A549 (cell line): ENCODE results near the gene PTPRN2. TPM values are rescaled to one million over a fixed set of nuclear protein-coding genes. Genes with fewer than 3 reads are reported as not detected.

Experiments
- ATAC-seq, 2 experiments: fragments of 200-7000 bp in 1 of 2; fragments of >200 bp in 1 of 2; cut with Nextera tagmentation in 1 of 2; cut with Tn5 transposase in 1 of 2; 3 replicates each; pipeline versions ENCODE4 v1.8.0 to v1.9.1; 2018 to 2020; ENCODE audit warnings: mild to moderate bottlenecking in 1 of 2, moderate library complexity in 1 of 2
- CTCF ChIA-PET: fragments of 300-600 bp; sonication (Branson Sonifier 250); formaldehyde crosslinking; extraction: SDS; loops from one replicate; lab custom pipeline; 2021; ENCODE audit warnings: antibody characterized with exemption, inconsistent platforms; lab: Yijun Ruan, JAX
- POLR2A ChIA-PET: fragments of 350-600 bp; formaldehyde crosslinking; extraction: SDS; loops from one replicate; lab custom pipeline; 2021; ENCODE audit warnings: antibody characterized with exemption, inconsistent platforms; lab: Yijun Ruan, JAX
- DNase-seq, 2 experiments: peaks; one replicate each; pipeline versions ENCODE4 v3.0.0 to v3.0.0-alpha.2; 2011 to 2016; ENCODE audit warnings: low read depth in 1 of 2, low spot score in 1 of 2
- FAIRE-seq: peaks from 2 replicates; lab custom pipeline; 2011; peaks lifted over from hg19 to GRCh38; lab: Jason Lieb, UNC
- H3K27ac ChIP-seq, 2 experiments: fragments of >200 bp; sonication (Bioruptor Twin); formaldehyde crosslinking; 3 replicates each; pipeline ENCODE4 v1.5.1; 2016 to 2017
- H3K4me1 ChIP-seq: fragments of >200 bp; sonication (Bioruptor Twin); formaldehyde crosslinking; 3 replicates; pipeline ENCODE4 v1.6.1; 2016
- H3K4me2 ChIP-seq: fragments of >200 bp; sonication (Bioruptor Twin); formaldehyde crosslinking; 3 replicates; pipeline ENCODE4 v1.6.1; 2016
- H3K4me3 ChIP-seq: fragments of >200 bp; sonication (Bioruptor Twin); formaldehyde crosslinking; 3 replicates; pipeline ENCODE4 v1.5.1; 2016
- H3K9me3 ChIP-seq: fragments of >200 bp; sonication (Bioruptor Twin); formaldehyde crosslinking; 3 replicates; pipeline ENCODE4 v1.6.1; 2016
- BCL3 ChIP-seq: fragments of >200 bp; sonication (Bioruptor Twin); formaldehyde crosslinking; IDR thresholded peaks from 3 replicates; pipeline ENCODE4 v1.6.1; 2016
- BHLHE40 ChIP-seq: IDR thresholded peaks from 2 replicates; pipeline ENCODE4 v1.6.1; 2012; ENCODE audit warnings: low read depth, low read length, inconsistent platforms
- CBX8 ChIP-seq: fragments of 200-600 bp; sonication (generic); IDR thresholded peaks from 2 replicates; pipeline ENCODE4 v1.6.1; 2016
- CHD2 ChIP-seq: fragments of 150-350 bp; IDR thresholded peaks from 2 replicates; pipeline ENCODE4 v1.6.1; 2014; ENCODE audit warnings: low read length; ENCODE audit not compliant: partially characterized antibody
- ELK1 ChIP-seq: fragments of 150-350 bp; IDR thresholded peaks from 2 replicates; pipeline ENCODE4 v1.6.1; 2014; ENCODE audit warnings: low read depth, mild to moderate bottlenecking, low read length
- FOSB ChIP-seq: fragments of 250-450 bp; sonication (Bioruptor Pico); IDR thresholded peaks from 2 replicates; pipeline ENCODE4 v1.5.0; 2020; ENCODE audit warnings: mild to moderate bottlenecking, moderate library complexity
- FOXS1 ChIP-seq: fragments of 250-450 bp; sonication (Bioruptor Pico); IDR thresholded peaks from 2 replicates; pipeline ENCODE4 v1.5.0; 2020; ENCODE audit warnings: mild to moderate bottlenecking, moderate library complexity
- HOXB13 ChIP-seq: fragments of 250-450 bp; sonication (Bioruptor Pico); IDR thresholded peaks from 2 replicates; pipeline ENCODE4 v1.5.0; 2020; ENCODE audit warnings: low read depth, mild to moderate bottlenecking, moderate library complexity
- JUN ChIP-seq, 2 experiments: fragments of >200 bp; sonication (Bioruptor Twin); formaldehyde crosslinking; IDR thresholded peaks; 2 replicates in 1 of 2; 3 replicates in 1 of 2; pipeline ENCODE4 v1.6.1; 2016 to 2017
- JUNB ChIP-seq: fragments of >200 bp; sonication (Bioruptor Twin); formaldehyde crosslinking; IDR thresholded peaks from 2 replicates; pipeline ENCODE4 v1.6.1; 2016
- KDM5A ChIP-seq: fragments of 200-600 bp; sonication (generic); IDR thresholded peaks from 2 replicates; pipeline ENCODE4 v1.6.1; 2016; ENCODE audit warnings: antibody characterized with exemption, mild to moderate bottlenecking
- MAFK ChIP-seq: fragments of 450-650 bp; IDR thresholded peaks from 2 replicates; pipeline ENCODE4 v1.6.1; 2014; ENCODE audit not compliant: partially characterized antibody
- MAZ ChIP-seq: fragments of 150-350 bp; IDR thresholded peaks from 2 replicates; pipeline ENCODE4 v1.6.1; 2014; ENCODE audit warnings: antibody characterized with exemption, low read depth, low read length, borderline replicate concordance
- MYC ChIP-seq: IDR thresholded peaks from 2 replicates; pipeline ENCODE4 v1.6.1; 2012; ENCODE audit warnings: mild to moderate bottlenecking, inconsistent platforms, low read length, improper control_type of control experiment, borderline replicate concordance
- NR3C1 ChIP-seq: fragments of >200 bp; sonication (Bioruptor Twin); formaldehyde crosslinking; IDR thresholded peaks from 3 replicates; pipeline ENCODE4 v1.6.1; 2017
- PBX3 ChIP-seq: IDR thresholded peaks from 2 replicates; pipeline ENCODE4 v1.6.1; 2012
- PHF8 ChIP-seq: fragments of 200-600 bp; sonication (generic); IDR thresholded peaks from 2 replicates; pipeline ENCODE4 v1.6.1; 2016; ENCODE audit warnings: low read depth, mild to moderate bottlenecking, antibody characterized with exemption, moderate library complexity, borderline replicate concordance
- POLR2A ChIP-seq: IDR thresholded peaks from 2 replicates; pipeline ENCODE4 v1.6.1; 2012; ENCODE audit warnings: mild to moderate bottlenecking, low read length
- POLR2AphosphoS2 ChIP-seq: conservative IDR thresholded peaks from 2 replicates; pipeline ENCODE4 v1.6.1; 2012; ENCODE audit warnings: low read length, improper control_type of control experiment, inconsistent platforms
- RAD21 ChIP-seq, 2 experiments: fragments of >200 bp in 1 of 2; sonication (Bioruptor Twin) in 1 of 2; formaldehyde crosslinking in 1 of 2; IDR thresholded peaks in 1 of 2; conservative IDR thresholded peaks in 1 of 2; 2 replicates in 1 of 2; 3 replicates in 1 of 2; pipeline ENCODE4 v1.6.1; 2012 to 2018; ENCODE audit warnings: inconsistent platforms in 1 of 2
- RCOR1 ChIP-seq: fragments of 150-350 bp; IDR thresholded peaks from 2 replicates; pipeline ENCODE4 v1.6.1; 2014; ENCODE audit warnings: antibody characterized with exemption, low read length, low read depth
- SREBF2 ChIP-seq: fragments of 450-650 bp; IDR thresholded peaks from 2 replicates; pipeline ENCODE4 v1.6.1; 2014; ENCODE audit warnings: mild to moderate bottlenecking, moderate library complexity
- TP53 ChIP-seq: fragments of 250-450 bp; sonication (Bioruptor Pico); IDR thresholded peaks from 2 replicates; pipeline ENCODE4 v1.5.0; 2021; ENCODE audit warnings: mild to moderate bottlenecking, moderate library complexity
- ZC3H11A ChIP-seq: fragments of 450-650 bp; IDR thresholded peaks from 2 replicates; pipeline ENCODE4 v1.6.1; 2014; ENCODE audit warnings: antibody characterized with exemption, mild to moderate bottlenecking
- ZFP36 ChIP-seq: fragments of 450-650 bp; IDR thresholded peaks from 2 replicates; pipeline ENCODE4 v1.6.1; 2014; ENCODE audit warnings: borderline replicate concordance; ENCODE audit not compliant: partially characterized antibody
- ZNF302 ChIP-seq: fragments of 250-450 bp; sonication (Bioruptor Pico); IDR thresholded peaks from 2 replicates; pipeline ENCODE4 v1.9.0; 2021; ENCODE audit warnings: inconsistent platforms, mild to moderate bottlenecking, moderate library complexity
- ZSCAN20 ChIP-seq: fragments of 250-450 bp; sonication (Bioruptor Pico); IDR thresholded peaks from 2 replicates; pipeline ENCODE4 v1.8.0; 2022; ENCODE audit warnings: mild to moderate bottlenecking, moderate library complexity
- WGBS: methylation state at CpG from one replicate; pipeline ENCODE4 v1.1.6; 2017; ENCODE audit errors: missing lambda C conversion rate; 5-methylcytosine and 5-hydroxymethylcytosine counted together
- polyA plus RNA-seq, 4 experiments: library from polyadenylated mRNA; depleted of rRNA in 3 of 4; stranded (reverse); fragments of >200 nt; fragmentation: RNase III in 1 of 4; extraction: RNeasy Plus Mini Kit Qiagen cat#74134 plus additional on column Dnase treatment in 1 of 4; gene quantifications; 2 replicates in 3 of 4; 3 replicates in 1 of 4; pipeline ENCODE4 v1.2.3, GENCODE V29; 2011 to 2017

The PTPRN2 gene
- polyA plus RNA-seq, 2 of the 4 experiments (the other 2 are of a cell fraction) = 0.41 to 1.2 TPM

- POLR2A ChIA-PET = no interaction called here
- Histone ChIP-seq H3K27ac (no peak overlapping the region), H3K4me3 (no peak overlapping the region; the same call in 2 of the 3 replicates), H3K9me3 (no peaks in the 10 kb centered on the region), H3K4me1 (no peaks in the 10 kb centered on the region), H3K4me2 (peak overlapping the region; percentile 37; the same call in 2 of the 3 replicates)
- ATAC-seq = no peak
- WGBS = 60% methylated on average over 20 of the region's 20 CpGs
- no peak for DNase-seq
- FAIRE-seq = no peak
- TF ChIP-seq RCOR1 (no peak), HOXB13 (CRISPR knock-in tag) (no peak), ZNF302 (CRISPR knock-in tag) (no peak), ZFP36 (no peak), MAFK (peak; percentile 73)
- CTCF ChIA-PET = no interaction called here
Measured at GRCh38 chr7:157850481-157851444, 736.9 kb downstream of the PTPRN2 start.

GRCh38 chr7:157849726-157850125 lies 737.9 kb downstream of the PTPRN2 start:
- ChIA-PET CTCF (no interaction called here), POLR2A (no interaction called here)
- Histone ChIP-seq H3K4me1 (no peaks in the 10 kb centered on the region), H3K4me3 (no peak overlapping the region), H3K27ac (no peak overlapping the region), H3K9me3 (no peaks in the 10 kb centered on the region), H3K4me2 (no peak overlapping the region)
- DNase-seq = no peak
- WGBS = 17% methylated on average over 10 of the region's 10 CpGs
- ATAC-seq = no peak
- FAIRE-seq = no peak
- TF ChIP-seq BHLHE40 (no peak), ZSCAN20 (no peak), RCOR1 (no peak), KDM5A (no peak), CBX8 (no peak), POLR2A (no peak), NR3C1 (no peak), CHD2 (no peak), POLR2AphosphoS2 (no peak), SREBF2 (no peak), FOSB (no peak), ZNF302 (CRISPR knock-in tag) (no peak), MAZ (no peak), TP53 (no peak), PHF8 (no peak)

GRCh38 chr7:157849341-157849596 lies 738.4 kb downstream of the PTPRN2 start:
- TF ChIP-seq PHF8 (no peak), JUNB (no peak)
- FAIRE-seq = no peak
- no peaks in the 10 kb centered on the region for H3K9me3 ChIP-seq
- H3K4me3 ChIP-seq = no peak overlapping the region
- no peak for ATAC-seq
- WGBS = 14% methylated on average over 6 of the region's 6 CpGs
- CTCF ChIA-PET = no interaction called here
- no peaks in the 10 kb centered on the region for H3K4me1 ChIP-seq
- no peak overlapping the region for H3K4me2 ChIP-seq
- no peak overlapping the region for H3K27ac ChIP-seq
- POLR2A ChIA-PET = interaction anchor here (0.6 kb wide), 1 partner anchor 11 kb away, joined by 3 read pairs; no protein-coding TSS in a partner anchor
- DNase-seq = no peak

- CTCF ChIA-PET = no interaction called here
- no peak for TF ChIP-seq MYC
- TF ChIP-seq JUN (IDR thresholded peaks at IDR 0.05) = no peak
- TF ChIP-seq HOXB13 (CRISPR knock-in tag) = no peak
- no peak for TF ChIP-seq RCOR1
- TF ChIP-seq PBX3 = no peak
- no peak for TF ChIP-seq RAD21 (conservative IDR thresholded peaks at IDR 0.05 in 1 of 2, IDR thresholded peaks at IDR 0.05 in 1 of 2)
- no peak for TF ChIP-seq ELK1
- no peak for TF ChIP-seq SREBF2
- no peak for TF ChIP-seq ZC3H11A
- no peak for TF ChIP-seq BCL3
- no peak for TF ChIP-seq FOXS1
Measured at GRCh38 chr7:157848508-157849340, 738.9 kb downstream of the PTPRN2 start.

More at GRCh38 chr7:157848508-157849340, 738.9 kb downstream of the PTPRN2 start:
- FAIRE-seq (no peak), ATAC-seq (no peak), DNase-seq (no peak)
- H3K27ac ChIP-seq = no peak overlapping the region
- POLR2A ChIA-PET = interaction anchor here (0.6 kb wide), 1 partner anchor 11 kb away, joined by 3 read pairs; no protein-coding TSS in a partner anchor
- no peak overlapping the region for H3K4me2 ChIP-seq
- H3K4me3 ChIP-seq = no peak overlapping the region
- no peaks in the 10 kb centered on the region for H3K4me1 ChIP-seq
- 59% methylated on average over 16 of the region's 32 CpGs for WGBS
- no peaks in the 10 kb centered on the region for H3K9me3 ChIP-seq
